ENCODE data around the gene TEAD3.

DNA sequence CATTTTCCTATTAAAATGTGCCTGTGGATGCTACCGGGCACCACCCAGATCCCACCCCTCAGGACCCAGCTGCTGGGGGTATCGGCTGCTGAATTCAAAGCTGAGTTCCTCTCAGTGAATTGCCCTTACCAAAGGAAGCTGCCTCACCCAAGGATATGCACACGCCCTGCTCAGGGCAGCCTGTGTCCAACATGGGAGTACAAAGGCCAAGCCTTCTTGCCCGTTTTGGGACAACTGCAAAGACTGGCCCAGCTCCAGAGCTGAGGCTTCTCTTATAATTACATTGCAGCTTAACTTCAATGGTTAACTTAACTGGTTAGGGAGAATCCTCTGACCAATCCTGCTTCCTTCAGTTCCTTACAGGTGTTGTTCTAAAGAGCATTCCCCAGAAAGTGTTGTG, 64.6 kb downstream of the TEAD3 start:
- no peak for TF ChIP-seq POLR2A (IDR thresholded peaks at IDR 0.05; ENCODE audit: low read length)
- TF ChIP-seq GATA1 (IDR thresholded peaks at IDR 0.05; ENCODE audit: low read depth, low read length): no peak

All from erythroblast (primary cell).